GM23338 (cell line): Measurements from ENCODE around the gene XYLB. TPM values are rescaled to one million over a fixed set of nuclear protein-coding genes. Genes with fewer than 3 reads are reported as not detected.

Source experiments
- ATAC-seq: fragments of 200-7000 bp; cut with Tn5 transposase; 3 replicates; pipeline ENCODE4 v1.9.1; 2020
- DNase-seq: peaks from one replicate; pipeline ENCODE4 v3.0.0-alpha.2; 2015; ENCODE audit warnings: low spot score
- H2AFZ ChIP-seq: fragments of 200-600 bp; sonication (generic); 2 replicates; pipeline ENCODE4 v1.8.0; 2016; ENCODE audit warnings: antibody characterized with exemption, mild to moderate bottlenecking, moderate library complexity
- H3F3A ChIP-seq: fragments of 200-600 bp; sonication (generic); replicated peaks from 2 replicates; pipeline ENCODE4 v1.8.0; 2017; ENCODE audit warnings: antibody characterized with exemption, mixed run types, low read depth
- H3K27ac ChIP-seq: fragments of 200-600 bp; sonication (generic); 2 replicates; pipeline ENCODE4 v1.6.1; 2016; ENCODE audit warnings: low read depth
- H3K27me3 ChIP-seq: fragments of 200-600 bp; sonication (generic); 2 replicates; pipeline ENCODE4 v1.8.0; 2016; ENCODE audit warnings: mild to moderate bottlenecking, mixed run types, moderate library complexity; ENCODE audit not compliant: insufficient read depth
- H3K36me3 ChIP-seq: fragments of 200-600 bp; sonication (generic); 2 replicates; pipeline ENCODE4 v1.8.0; 2016; ENCODE audit warnings: mild to moderate bottlenecking; ENCODE audit not compliant: insufficient read depth
- H3K4me1 ChIP-seq: fragments of 200-600 bp; sonication (generic); 2 replicates; pipeline ENCODE4 v1.8.0; 2016; ENCODE audit warnings: mild to moderate bottlenecking, moderate library complexity; ENCODE audit not compliant: insufficient read depth
- H3K4me2 ChIP-seq: fragments of 200-600 bp; sonication (generic); 2 replicates; pipeline ENCODE4 v1.7.1; 2017; ENCODE audit warnings: mixed run types
- H3K4me3 ChIP-seq: fragments of 200-600 bp; sonication (generic); 2 replicates; pipeline ENCODE4 v1.6.1; 2016; ENCODE audit warnings: mixed run types
- H3K79me2 ChIP-seq: fragments of 200-600 bp; sonication (generic); replicated peaks from 2 replicates; pipeline ENCODE4 v1.8.0; 2017; ENCODE audit warnings: mild to moderate bottlenecking; ENCODE audit not compliant: insufficient read depth
- H3K9me2 ChIP-seq: fragments of 200-600 bp; sonication (generic); 2 replicates; pipeline ENCODE4 v1.8.0; 2017; ENCODE audit not compliant: insufficient read depth
- H4K20me1 ChIP-seq: fragments of 200-600 bp; sonication (generic); replicated peaks from 2 replicates; pipeline ENCODE4 v1.8.0; 2017; ENCODE audit warnings: mild to moderate bottlenecking; ENCODE audit not compliant: insufficient read depth
- H3K27ac Mint-ChIP-seq: 2 replicates; pipeline ENCODE4 v1.8.0; 2020; ENCODE audit warnings: inconsistent platforms, mild to moderate bottlenecking, moderate library complexity, mixed read lengths
- H3K27me3 Mint-ChIP-seq: 3 replicates; pipeline ENCODE4 v1.8.0; 2022; ENCODE audit warnings: low read depth, mild to moderate bottlenecking, moderate library complexity, mixed read lengths, inconsistent platforms; ENCODE audit not compliant: insufficient read depth, poor library complexity
- H3K36me3 Mint-ChIP-seq: 3 replicates; pipeline ENCODE4 v1.8.0; 2021; ENCODE audit warnings: low read depth, mild to moderate bottlenecking, inconsistent platforms, moderate library complexity, mixed read lengths
- H3K4me1 Mint-ChIP-seq: 3 replicates; pipeline ENCODE4 v1.8.0; 2020; ENCODE audit warnings: mild to moderate bottlenecking, inconsistent platforms, mixed read lengths
- H3K4me3 Mint-ChIP-seq: 3 replicates; pipeline ENCODE4 v1.8.0; 2021; ENCODE audit warnings: moderate library complexity, mild to moderate bottlenecking, inconsistent platforms, mixed read lengths
- H3K9me3 Mint-ChIP-seq: 3 replicates; pipeline ENCODE4 v1.8.0; 2020; ENCODE audit warnings: moderate library complexity, mild to moderate bottlenecking, inconsistent platforms, mixed read lengths
- CREB1 ChIP-seq: fragments of 250-450 bp; sonication (Bioruptor Pico); IDR thresholded peaks from 2 replicates; pipeline ENCODE4 v1.5.0; 2020; ENCODE audit warnings: low read depth, mild to moderate bottlenecking, moderate library complexity
- EZH2phosphoT487 ChIP-seq: fragments of 200-600 bp; sonication (generic); IDR thresholded peaks from one replicate; pipeline ENCODE4 v1.8.1; 2018; ENCODE audit warnings: antibody characterized with exemption; ENCODE audit not compliant: unreplicated experiment
- JUNB ChIP-seq: IDR thresholded peaks from one replicate; pipeline ENCODE4 v1.6.1; 2016; ENCODE audit warnings: antibody characterized with exemption; ENCODE audit not compliant: unreplicated experiment
- POLR2AphosphoS5 ChIP-seq: IDR thresholded peaks from 2 replicates; pipeline ENCODE4 v1.6.1; 2016; ENCODE audit warnings: antibody characterized with exemption, low read depth
- STAT1 ChIP-seq: IDR thresholded peaks from one replicate; pipeline ENCODE4 v1.6.1; 2016; ENCODE audit warnings: antibody characterized with exemption; ENCODE audit not compliant: unreplicated experiment
- ZNF114 ChIP-seq: fragments of 250-450 bp; sonication (Bioruptor Pico); IDR thresholded peaks from 2 replicates; pipeline ENCODE4 v1.5.0; 2020; ENCODE audit warnings: mild to moderate bottlenecking, moderate library complexity
- ZNF331 ChIP-seq: fragments of 250-450 bp; sonication (Bioruptor Pico); IDR thresholded peaks from 2 replicates; pipeline ENCODE4 v1.5.0; 2020; ENCODE audit warnings: low read depth, mild to moderate bottlenecking, moderate library complexity
- long read RNA-seq: library from polyadenylated mRNA; unstranded; transcript quantifications from one replicate; pipeline ENCODE4 v2.0.0, GENCODE V29; 2020; ENCODE audit not compliant: unreplicated experiment
- polyA plus RNA-seq: library from polyadenylated mRNA; unstranded; fragments of >200 nt; fragmentation: Nextera tagmentation; extraction: Ambion mirVana; gene quantifications from 2 replicates; pipeline ENCODE4 v1.2.1, GENCODE V29; 2016
- total RNA-seq: library from RNA; depleted of rRNA; stranded (reverse); fragments of >200 nt; shearing (Covaris generic); gene quantifications from 2 replicates; pipeline ENCODE4 v1.2.3, GENCODE V29; 2014; rRNA removed
- TF ChIP-seq, protein P1 (sequence below), 2 experiments: fragments of 200-600 bp in 1 of 2; sonication (generic) in 1 of 2; conservative IDR thresholded peaks; 2 replicates each; pipeline versions ENCODE4 v1.5.1 to v1.6.1; 2016 to 2017; ENCODE audit warnings: antibody characterized with exemption in 2 of 2, low read depth in 2 of 2, mild to moderate bottlenecking in 2 of 2, moderate library complexity in 1 of 2
- TF ChIP-seq, protein P2 (sequence below): IDR thresholded peaks from 2 replicates; pipeline ENCODE4 v1.6.1; 2016; ENCODE audit warnings: antibody characterized with exemption
- TF ChIP-seq, protein P3 (sequence below): fragments of 250-450 bp; sonication (Bioruptor Pico); IDR thresholded peaks from 2 replicates; pipeline ENCODE4 v1.5.0; 2020; ENCODE audit warnings: mild to moderate bottlenecking, moderate library complexity
- TF ChIP-seq, protein P4 (sequence below): IDR thresholded peaks from one replicate; pipeline ENCODE4 v1.6.1; 2018; ENCODE audit warnings: antibody characterized with exemption; ENCODE audit not compliant: unreplicated experiment

XYLB gene
- total RNA-seq (3.0 and 3.3 TPM in 2 replicates), polyA plus RNA-seq (1.6 and 2.3 TPM in 2 replicates)
- long read RNA-seq, partial matches to known transcripts: 1 of 4 reads
- long read RNA-seq, other reads (novel, unspliced or antisense): 3 of 4 reads

DNA sequence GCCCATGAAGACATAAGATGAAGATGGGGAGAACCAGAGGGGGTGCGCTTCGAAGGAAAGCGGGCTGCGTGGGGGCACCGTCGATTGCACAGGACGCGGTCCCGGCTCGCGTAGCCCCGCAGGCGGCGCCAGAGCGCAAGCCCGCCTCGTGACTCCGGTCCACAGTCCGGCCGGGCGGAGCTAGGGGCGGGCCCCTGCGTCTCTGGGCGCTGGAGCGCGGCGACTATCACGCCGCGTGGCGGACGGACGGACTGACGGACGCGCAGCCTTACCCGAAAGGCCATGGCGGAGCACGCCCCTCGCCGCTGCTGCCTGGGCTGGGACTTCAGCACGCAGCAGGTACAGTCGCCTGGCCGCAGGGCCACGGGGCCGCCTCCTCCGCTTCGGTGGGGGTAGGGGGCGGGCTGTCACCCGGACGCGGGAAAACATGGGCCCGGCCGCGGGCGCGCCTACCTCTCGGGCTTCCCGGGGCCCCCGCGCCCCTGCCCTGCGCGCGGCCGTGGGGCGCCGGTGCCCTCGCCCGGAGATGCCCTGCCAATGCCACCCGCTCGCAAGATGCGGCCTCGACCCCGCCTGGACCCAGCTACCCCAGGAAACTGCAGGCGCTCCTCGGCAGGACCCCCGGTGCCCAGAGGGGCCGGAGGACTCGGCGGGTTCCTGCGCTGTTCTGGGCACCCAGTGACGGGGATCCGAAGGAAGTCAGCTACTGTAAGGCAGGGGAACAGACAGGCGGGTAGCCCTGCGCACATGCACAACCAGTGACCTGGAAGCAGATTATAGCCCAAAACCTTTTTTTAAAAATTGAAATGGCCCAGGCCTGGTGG, at the start of gene XYLB:
Gene XYLB (plus strand): TSS at position 199 of the 824 bp plus-strand sequence. CDS start 84 bp downstream, at position 283.
- 0 out of 2 replicates have a peak, but pooled peaks cover 3% of the 10 kb centered on the region for H3F3A ChIP-seq
- no peaks in the 10 kb centered on the region for H3K36me3 ChIP-seq
- H4K20me1 ChIP-seq: peaks cover 5% of the 10 kb centered on the region; the same call in 1 of the 2 replicates
- peaks cover 14% of the 10 kb centered on the region for H3K27me3 ChIP-seq
- H3K4me3 Mint-ChIP-seq: peak within 1 kb of the TSS; percentile 69
- H3K4me3 ChIP-seq: peak within 1 kb of the TSS; percentile 77
- no peaks in the 10 kb centered on the region; the same call in 1 of the 3 replicates for H3K9me3 Mint-ChIP-seq
- H3K9me2 ChIP-seq: no peaks in the 10 kb centered on the region
- no peak within 1 kb of the TSS for H3K27ac Mint-ChIP-seq
- H3K79me2 ChIP-seq: no peaks in the 10 kb centered on the region
- H2AFZ ChIP-seq: peak within 1 kb of the TSS; percentile 98
- ATAC-seq (peak; percentile 96), DNase-seq (peak; percentile 87)
- TF ChIP-seq, protein P1, sequence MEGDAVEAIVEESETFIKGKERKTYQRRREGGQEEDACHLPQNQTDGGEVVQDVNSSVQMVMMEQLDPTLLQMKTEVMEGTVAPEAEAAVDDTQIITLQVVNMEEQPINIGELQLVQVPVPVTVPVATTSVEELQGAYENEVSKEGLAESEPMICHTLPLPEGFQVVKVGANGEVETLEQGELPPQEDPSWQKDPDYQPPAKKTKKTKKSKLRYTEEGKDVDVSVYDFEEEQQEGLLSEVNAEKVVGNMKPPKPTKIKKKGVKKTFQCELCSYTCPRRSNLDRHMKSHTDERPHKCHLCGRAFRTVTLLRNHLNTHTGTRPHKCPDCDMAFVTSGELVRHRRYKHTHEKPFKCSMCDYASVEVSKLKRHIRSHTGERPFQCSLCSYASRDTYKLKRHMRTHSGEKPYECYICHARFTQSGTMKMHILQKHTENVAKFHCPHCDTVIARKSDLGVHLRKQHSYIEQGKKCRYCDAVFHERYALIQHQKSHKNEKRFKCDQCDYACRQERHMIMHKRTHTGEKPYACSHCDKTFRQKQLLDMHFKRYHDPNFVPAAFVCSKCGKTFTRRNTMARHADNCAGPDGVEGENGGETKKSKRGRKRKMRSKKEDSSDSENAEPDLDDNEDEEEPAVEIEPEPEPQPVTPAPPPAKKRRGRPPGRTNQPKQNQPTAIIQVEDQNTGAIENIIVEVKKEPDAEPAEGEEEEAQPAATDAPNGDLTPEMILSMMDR (conservative IDR thresholded peaks at IDR 0.05; ENCODE audit: low read depth in 2 of 2): peak; percentile 47 to 84
- TF ChIP-seq, protein P2, sequence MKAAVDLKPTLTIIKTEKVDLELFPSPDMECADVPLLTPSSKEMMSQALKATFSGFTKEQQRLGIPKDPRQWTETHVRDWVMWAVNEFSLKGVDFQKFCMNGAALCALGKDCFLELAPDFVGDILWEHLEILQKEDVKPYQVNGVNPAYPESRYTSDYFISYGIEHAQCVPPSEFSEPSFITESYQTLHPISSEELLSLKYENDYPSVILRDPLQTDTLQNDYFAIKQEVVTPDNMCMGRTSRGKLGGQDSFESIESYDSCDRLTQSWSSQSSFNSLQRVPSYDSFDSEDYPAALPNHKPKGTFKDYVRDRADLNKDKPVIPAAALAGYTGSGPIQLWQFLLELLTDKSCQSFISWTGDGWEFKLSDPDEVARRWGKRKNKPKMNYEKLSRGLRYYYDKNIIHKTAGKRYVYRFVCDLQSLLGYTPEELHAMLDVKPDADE: no peak
- TF ChIP-seq JUNB: no peak
- no peak for TF ChIP-seq CREB1
- TF ChIP-seq POLR2AphosphoS5: peak; percentile 47
- TF ChIP-seq ZNF114: no peak
- TF ChIP-seq, protein P3, sequence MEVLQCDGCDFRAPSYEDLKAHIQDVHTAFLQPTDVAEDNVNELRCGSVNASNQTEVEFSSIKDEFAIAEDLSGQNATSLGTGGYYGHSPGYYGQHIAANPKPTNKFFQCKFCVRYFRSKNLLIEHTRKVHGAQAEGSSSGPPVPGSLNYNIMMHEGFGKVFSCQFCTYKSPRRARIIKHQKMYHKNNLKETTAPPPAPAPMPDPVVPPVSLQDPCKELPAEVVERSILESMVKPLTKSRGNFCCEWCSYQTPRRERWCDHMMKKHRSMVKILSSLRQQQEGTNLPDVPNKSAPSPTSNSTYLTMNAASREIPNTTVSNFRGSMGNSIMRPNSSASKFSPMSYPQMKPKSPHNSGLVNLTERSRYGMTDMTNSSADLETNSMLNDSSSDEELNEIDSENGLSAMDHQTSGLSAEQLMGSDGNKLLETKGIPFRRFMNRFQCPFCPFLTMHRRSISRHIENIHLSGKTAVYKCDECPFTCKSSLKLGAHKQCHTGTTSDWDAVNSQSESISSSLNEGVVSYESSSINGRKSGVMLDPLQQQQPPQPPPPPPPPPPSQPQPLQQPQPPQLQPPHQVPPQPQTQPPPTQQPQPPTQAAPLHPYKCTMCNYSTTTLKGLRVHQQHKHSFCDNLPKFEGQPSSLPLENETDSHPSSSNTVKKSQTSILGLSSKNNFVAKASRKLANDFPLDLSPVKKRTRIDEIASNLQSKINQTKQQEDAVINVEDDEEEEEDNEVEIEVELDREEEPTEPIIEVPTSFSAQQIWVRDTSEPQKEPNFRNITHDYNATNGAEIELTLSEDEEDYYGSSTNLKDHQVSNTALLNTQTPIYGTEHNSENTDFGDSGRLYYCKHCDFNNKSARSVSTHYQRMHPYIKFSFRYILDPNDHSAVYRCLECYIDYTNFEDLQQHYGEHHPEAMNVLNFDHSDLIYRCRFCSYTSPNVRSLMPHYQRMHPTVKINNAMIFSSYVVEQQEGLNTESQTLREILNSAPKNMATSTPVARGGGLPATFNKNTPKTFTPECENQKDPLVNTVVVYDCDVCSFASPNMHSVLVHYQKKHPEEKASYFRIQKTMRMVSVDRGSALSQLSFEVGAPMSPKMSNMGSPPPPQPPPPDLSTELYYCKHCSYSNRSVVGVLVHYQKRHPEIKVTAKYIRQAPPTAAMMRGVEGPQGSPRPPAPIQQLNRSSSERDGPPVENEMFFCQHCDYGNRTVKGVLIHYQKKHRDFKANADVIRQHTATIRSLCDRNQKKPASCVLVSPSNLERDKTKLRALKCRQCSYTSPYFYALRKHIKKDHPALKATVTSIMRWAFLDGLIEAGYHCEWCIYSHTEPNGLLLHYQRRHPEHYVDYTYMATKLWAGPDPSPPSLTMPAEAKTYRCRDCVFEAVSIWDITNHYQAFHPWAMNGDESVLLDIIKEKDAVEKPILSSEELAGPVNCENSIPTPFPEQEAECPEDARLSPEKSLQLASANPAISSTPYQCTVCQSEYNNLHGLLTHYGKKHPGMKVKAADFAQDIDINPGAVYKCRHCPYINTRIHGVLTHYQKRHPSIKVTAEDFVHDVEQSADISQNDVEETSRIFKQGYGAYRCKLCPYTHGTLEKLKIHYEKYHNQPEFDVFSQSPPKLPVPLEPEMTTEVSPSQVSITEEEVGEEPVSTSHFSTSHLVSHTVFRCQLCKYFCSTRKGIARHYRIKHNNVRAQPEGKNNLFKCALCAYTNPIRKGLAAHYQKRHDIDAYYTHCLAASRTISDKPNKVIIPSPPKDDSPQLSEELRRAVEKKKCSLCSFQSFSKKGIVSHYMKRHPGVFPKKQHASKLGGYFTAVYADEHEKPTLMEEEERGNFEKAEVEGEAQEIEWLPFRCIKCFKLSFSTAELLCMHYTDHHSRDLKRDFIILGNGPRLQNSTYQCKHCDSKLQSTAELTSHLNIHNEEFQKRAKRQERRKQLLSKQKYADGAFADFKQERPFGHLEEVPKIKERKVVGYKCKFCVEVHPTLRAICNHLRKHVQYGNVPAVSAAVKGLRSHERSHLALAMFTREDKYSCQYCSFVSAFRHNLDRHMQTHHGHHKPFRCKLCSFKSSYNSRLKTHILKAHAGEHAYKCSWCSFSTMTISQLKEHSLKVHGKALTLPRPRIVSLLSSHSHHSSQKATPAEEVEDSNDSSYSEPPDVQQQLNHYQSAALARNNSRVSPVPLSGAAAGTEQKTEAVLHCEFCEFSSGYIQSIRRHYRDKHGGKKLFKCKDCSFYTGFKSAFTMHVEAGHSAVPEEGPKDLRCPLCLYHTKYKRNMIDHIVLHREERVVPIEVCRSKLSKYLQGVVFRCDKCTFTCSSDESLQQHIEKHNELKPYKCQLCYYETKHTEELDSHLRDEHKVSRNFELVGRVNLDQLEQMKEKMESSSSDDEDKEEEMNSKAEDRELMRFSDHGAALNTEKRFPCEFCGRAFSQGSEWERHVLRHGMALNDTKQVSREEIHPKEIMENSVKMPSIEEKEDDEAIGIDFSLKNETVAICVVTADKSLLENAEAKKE: no peak
- TF ChIP-seq, protein P4, sequence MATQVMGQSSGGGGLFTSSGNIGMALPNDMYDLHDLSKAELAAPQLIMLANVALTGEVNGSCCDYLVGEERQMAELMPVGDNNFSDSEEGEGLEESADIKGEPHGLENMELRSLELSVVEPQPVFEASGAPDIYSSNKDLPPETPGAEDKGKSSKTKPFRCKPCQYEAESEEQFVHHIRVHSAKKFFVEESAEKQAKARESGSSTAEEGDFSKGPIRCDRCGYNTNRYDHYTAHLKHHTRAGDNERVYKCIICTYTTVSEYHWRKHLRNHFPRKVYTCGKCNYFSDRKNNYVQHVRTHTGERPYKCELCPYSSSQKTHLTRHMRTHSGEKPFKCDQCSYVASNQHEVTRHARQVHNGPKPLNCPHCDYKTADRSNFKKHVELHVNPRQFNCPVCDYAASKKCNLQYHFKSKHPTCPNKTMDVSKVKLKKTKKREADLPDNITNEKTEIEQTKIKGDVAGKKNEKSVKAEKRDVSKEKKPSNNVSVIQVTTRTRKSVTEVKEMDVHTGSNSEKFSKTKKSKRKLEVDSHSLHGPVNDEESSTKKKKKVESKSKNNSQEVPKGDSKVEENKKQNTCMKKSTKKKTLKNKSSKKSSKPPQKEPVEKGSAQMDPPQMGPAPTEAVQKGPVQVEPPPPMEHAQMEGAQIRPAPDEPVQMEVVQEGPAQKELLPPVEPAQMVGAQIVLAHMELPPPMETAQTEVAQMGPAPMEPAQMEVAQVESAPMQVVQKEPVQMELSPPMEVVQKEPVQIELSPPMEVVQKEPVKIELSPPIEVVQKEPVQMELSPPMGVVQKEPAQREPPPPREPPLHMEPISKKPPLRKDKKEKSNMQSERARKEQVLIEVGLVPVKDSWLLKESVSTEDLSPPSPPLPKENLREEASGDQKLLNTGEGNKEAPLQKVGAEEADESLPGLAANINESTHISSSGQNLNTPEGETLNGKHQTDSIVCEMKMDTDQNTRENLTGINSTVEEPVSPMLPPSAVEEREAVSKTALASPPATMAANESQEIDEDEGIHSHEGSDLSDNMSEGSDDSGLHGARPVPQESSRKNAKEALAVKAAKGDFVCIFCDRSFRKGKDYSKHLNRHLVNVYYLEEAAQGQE: no peak
- no peak for TF ChIP-seq ZNF331 (CRISPR knock-in tag)
- no peak for TF ChIP-seq STAT1
- TF ChIP-seq EZH2phosphoT487: no peak
- no peaks in the 10 kb centered on the region; the same call in 1 of the 2 replicates for H3K4me1 ChIP-seq
- H3K4me2 ChIP-seq: peak within 1 kb of the TSS; percentile 81
- H3K27ac ChIP-seq: no peak within 1 kb of the TSS
- H3K4me1 Mint-ChIP-seq: peaks cover 2% of the 10 kb centered on the region; the same call in 1 of the 3 replicates
- H3K36me3 Mint-ChIP-seq: peaks cover 8% of the 10 kb centered on the region; the same call in 2 of the 3 replicates
- H3K27me3 Mint-ChIP-seq: peaks cover 21% of the 10 kb centered on the region
